ENCODE data around the gene TMED4.
"Not testable (repeated sequence)": the region's sequence is repeated elsewhere in the genome, so short reads cannot be mapped to it uniquely, and the experiment has no call there.

Gene TMED4

DNA sequence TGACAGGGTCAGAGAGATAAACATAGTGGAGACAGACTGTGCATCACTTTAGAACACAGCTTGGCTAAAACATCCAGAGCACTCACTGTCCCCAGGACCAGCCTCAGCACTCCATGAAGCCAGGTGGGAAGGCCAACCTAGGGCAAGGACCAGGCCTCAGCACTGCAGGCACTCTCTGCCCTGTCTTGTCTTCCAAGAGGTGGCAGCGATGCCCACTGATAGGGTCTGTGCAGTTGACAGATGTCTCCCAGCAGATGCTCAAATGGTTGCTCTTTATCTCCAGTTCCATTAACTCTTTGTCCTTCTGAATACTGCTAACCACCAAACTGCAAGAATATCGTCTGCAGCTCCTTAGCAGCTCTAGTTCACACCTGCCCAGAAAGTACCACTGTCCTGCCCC is 17.4 kb downstream of the TMED4 start:
- no peak for DNase-seq (ENCODE audit: extremely low read depth, low read depth)
- H3K4me3 ChIP-seq (replicated peaks; ENCODE audit: low read depth, low read length) = no peak overlapping the region
- TF ChIP-seq CTCF (IDR thresholded peaks at IDR 0.05; ENCODE audit: low read depth, low read length, missing control alignments) = no peak

GRCh38 chr7:44563171-44563679 is 18.8 kb downstream of the TMED4 start:
- no peak for TF ChIP-seq CTCF (IDR thresholded peaks at IDR 0.05; ENCODE audit: low read depth, low read length, missing control alignments)
- DNase-seq (ENCODE audit: extremely low read depth, low read depth) = no peak
- H3K4me3 ChIP-seq (replicated peaks; ENCODE audit: low read depth, low read length) = no peak overlapping the region

DNA sequence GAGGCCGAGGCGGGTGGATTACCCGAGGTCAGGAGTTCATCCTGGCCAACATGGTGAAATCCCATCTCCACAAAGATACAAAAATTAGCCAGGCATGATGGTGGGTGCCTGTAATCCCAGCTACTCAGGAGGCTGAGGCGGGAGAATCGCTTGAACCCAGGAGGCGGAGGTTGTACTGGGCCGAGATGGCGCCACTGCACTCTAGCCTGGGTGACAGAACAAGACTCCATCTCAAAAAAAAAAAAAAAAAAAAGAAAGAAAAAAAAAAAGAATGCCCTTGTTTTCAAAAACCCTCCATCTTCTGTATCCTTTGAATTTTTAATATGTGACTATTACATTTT is 19.4 kb downstream of the TMED4 start:
- not testable (repeated sequence) for DNase-seq (ENCODE audit: extremely low read depth, low read depth); H3K4me3 ChIP-seq (replicated peaks; ENCODE audit: low read depth, low read length)

DNA sequence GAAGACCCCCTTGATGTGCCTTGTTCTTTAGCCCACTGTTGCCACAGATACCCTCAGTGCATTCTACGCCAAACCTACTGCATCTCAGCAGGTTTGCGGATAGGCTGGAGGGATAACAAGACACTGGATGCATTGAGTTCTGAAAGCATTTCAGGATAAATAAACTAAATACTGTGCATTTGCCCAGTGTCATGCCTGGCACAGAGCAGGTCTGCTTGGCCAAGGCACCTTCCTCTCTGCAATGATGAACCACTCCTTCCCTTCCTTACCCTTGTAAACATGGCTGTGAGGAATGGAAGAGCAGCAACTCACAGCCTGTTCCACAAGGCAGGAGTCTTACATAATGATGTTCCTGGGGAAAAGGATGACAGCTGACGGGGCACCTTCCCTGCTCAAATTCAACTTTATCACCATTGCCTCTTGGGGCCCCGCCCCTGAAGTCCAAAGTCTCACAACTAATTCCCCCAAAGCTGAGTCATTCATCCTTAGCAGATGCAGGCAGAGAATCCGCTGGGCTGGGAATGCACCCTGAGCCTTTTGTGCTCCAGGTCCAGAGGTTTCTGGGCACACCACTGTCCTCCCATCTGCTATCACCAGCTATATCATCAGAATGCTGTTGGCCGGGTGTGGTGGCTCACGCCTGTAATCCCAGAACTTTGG is 19.9 kb downstream of the TMED4 start:
- no peak overlapping the region for H3K4me3 ChIP-seq (replicated peaks; ENCODE audit: low read depth, low read length)
- DNase-seq (ENCODE audit: extremely low read depth, low read depth) = peak; percentile 31
- TF ChIP-seq CTCF (IDR thresholded peaks at IDR 0.05; ENCODE audit: low read depth, low read length, missing control alignments) = no peak

- H3K4me3 ChIP-seq (replicated peaks; ENCODE audit: low read depth, low read length) = no peak overlapping the region
- no peak for TF ChIP-seq CTCF (IDR thresholded peaks at IDR 0.05; ENCODE audit: low read depth, low read length, missing control alignments)
- no peak for DNase-seq (ENCODE audit: extremely low read depth, low read depth)
Measured at GRCh38 chr7:44561481-44561880, 20.6 kb downstream of the TMED4 start.

DNA sequence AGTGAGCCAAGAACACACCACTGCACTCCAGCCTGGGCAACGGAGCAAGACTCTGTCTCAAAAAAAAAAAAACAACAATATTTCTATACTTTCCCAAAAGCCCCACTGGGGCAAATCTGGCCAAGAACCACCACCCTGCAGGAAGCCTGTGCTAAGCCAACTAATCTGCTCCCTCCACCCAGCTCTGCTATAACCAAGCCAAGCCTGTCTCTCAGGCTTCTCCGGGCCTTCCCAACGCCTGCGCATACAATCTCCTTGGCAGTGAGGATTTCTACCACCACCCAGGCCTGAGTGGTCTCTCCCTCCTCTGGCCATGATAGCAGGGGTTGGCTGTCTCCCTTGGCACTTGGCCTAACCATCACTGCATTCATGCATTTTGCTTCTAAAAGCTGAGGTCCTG is 22.5 kb downstream of the TMED4 start:
- no peak for DNase-seq (ENCODE audit: extremely low read depth, low read depth)
- H3K4me3 ChIP-seq (replicated peaks; ENCODE audit: low read depth, low read length) = no peak overlapping the region
- TF ChIP-seq CTCF (IDR thresholded peaks at IDR 0.05; ENCODE audit: low read depth, low read length, missing control alignments) = no peak

DNA sequence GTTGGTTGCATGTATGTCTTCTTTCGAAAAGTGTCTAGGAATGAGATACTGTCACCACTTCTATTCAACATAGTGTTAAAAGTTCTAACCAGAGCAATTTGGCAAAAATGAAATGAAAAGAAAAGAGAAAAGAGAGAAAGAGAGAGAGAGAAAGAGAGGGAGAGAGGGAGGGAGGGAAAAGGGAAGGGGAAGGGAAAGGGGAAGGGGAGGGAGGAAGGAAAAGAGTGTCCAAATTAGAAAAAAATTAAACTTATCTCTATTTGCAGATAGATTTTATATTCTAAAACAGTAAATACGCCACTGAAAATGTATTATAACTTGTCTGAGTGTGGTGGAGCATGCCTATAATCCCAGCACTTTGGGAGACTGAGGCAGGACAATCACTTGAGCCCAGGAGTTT is 24.5 kb downstream of the TMED4 start:
- no peak for DNase-seq (ENCODE audit: extremely low read depth, low read depth)
- TF ChIP-seq CTCF (IDR thresholded peaks at IDR 0.05; ENCODE audit: low read depth, low read length, missing control alignments) = no peak
- H3K4me3 ChIP-seq (replicated peaks; ENCODE audit: low read depth, low read length) = no peak overlapping the region

All from HFF-Myc (cell line).